Renal pelvis (tissue), 4 donors: ENCODE data around the gene PPP1R2. TPM values are rescaled to one million over a fixed set of nuclear protein-coding genes. Genes with fewer than 3 reads are reported as not detected.

Experiments
- DNase-seq: peaks from one replicate; pipeline ENCODE4 v3.0.0-alpha.2; 2013
- polyA plus RNA-seq, 3 donors: library from polyadenylated mRNA; unstranded; fragments of 120-200 nt; gene quantifications; one replicate each; pipeline ENCODE4 v1.2.1, GENCODE V29; 2013; ENCODE audit not compliant: insufficient read length in 3 of 3

The PPP1R2 gene
- polyA plus RNA-seq, 3 donors, result 53.3 to 56.1 (median 54.0) TPM

- no peak for DNase-seq
These were observed 30.7 kb upstream of the PPP1R2 start for GRCh38 chr3:195573611-195574496.

- DNase-seq, result no peak
These were observed 28.2 kb upstream of the PPP1R2 start for GRCh38 chr3:195571361-195571760.

GRCh38 chr3:195570912-195571311, 27.8 kb upstream of the PPP1R2 start:
- no peak for DNase-seq

- DNase-seq, result no peak
These were observed 27.2 kb upstream of the PPP1R2 start for GRCh38 chr3:195570344-195570743.

GRCh38 chr3:195568630-195569029, 25.5 kb upstream of the PPP1R2 start:
- no peak for DNase-seq

- no peak for DNase-seq
These were observed 23.7 kb upstream of the PPP1R2 start for GRCh38 chr3:195566797-195567196.

GRCh38 chr3:195565716-195566115, 22.6 kb upstream of the PPP1R2 start:
- no peak for DNase-seq

- DNase-seq, result no peak
These were observed 20.2 kb upstream of the PPP1R2 start for GRCh38 chr3:195563317-195563716.

- DNase-seq, result no peak
These were observed 16.7 kb upstream of the PPP1R2 start for GRCh38 chr3:195559723-195560409.

GRCh38 chr3:195558602-195559001, 15.5 kb upstream of the PPP1R2 start:
- no peak for DNase-seq

GRCh38 chr3:195557322-195557721, 14.2 kb upstream of the PPP1R2 start:
- DNase-seq, result no peak

GRCh38 chr3:195556390-195556789, 13.3 kb upstream of the PPP1R2 start:
- DNase-seq, result no peak

GRCh38 chr3:195555110-195555509, 12.0 kb upstream of the PPP1R2 start:
- no peak for DNase-seq

GRCh38 chr3:195554458-195554857, 11.3 kb upstream of the PPP1R2 start:
- no peak for DNase-seq

GRCh38 chr3:195553268-195553667, 10.1 kb upstream of the PPP1R2 start:
- DNase-seq, result no peak

- DNase-seq, result no peak
These were observed 8.4 kb upstream of the PPP1R2 start for GRCh38 chr3:195551381-195551978.

GRCh38 chr3:195550723-195551122, 7.6 kb upstream of the PPP1R2 start:
- no peak for DNase-seq

- no peak for DNase-seq
These were observed 6.9 kb upstream of the PPP1R2 start for GRCh38 chr3:195549931-195550519.

- no peak for DNase-seq
These were observed 5.9 kb upstream of the PPP1R2 start for GRCh38 chr3:195548987-195549386.

- no peak for DNase-seq
These were observed 5.4 kb upstream of the PPP1R2 start for GRCh38 chr3:195548501-195548900.

GRCh38 chr3:195548006-195548405, 4.9 kb upstream of the PPP1R2 start:
- no peak for DNase-seq

GRCh38 chr3:195546130-195546560, 3.0 kb upstream of the PPP1R2 start:
- DNase-seq, result no peak
